HG03108 (cell line): ENCODE data around the gene THYN1.
"Not testable (repeated sequence)": the region's sequence is repeated elsewhere in the genome, so short reads cannot be mapped to it uniquely, and the experiment has no call there.

Source experiments
- ATAC-seq: cut with Tn5 transposase; IDR thresholded peaks from one replicate; pipeline ENCODE4 v1.9.1; 2021; ENCODE audit warnings: moderate library complexity; ENCODE audit not compliant: unreplicated experiment

The THYN1 gene

DNA sequence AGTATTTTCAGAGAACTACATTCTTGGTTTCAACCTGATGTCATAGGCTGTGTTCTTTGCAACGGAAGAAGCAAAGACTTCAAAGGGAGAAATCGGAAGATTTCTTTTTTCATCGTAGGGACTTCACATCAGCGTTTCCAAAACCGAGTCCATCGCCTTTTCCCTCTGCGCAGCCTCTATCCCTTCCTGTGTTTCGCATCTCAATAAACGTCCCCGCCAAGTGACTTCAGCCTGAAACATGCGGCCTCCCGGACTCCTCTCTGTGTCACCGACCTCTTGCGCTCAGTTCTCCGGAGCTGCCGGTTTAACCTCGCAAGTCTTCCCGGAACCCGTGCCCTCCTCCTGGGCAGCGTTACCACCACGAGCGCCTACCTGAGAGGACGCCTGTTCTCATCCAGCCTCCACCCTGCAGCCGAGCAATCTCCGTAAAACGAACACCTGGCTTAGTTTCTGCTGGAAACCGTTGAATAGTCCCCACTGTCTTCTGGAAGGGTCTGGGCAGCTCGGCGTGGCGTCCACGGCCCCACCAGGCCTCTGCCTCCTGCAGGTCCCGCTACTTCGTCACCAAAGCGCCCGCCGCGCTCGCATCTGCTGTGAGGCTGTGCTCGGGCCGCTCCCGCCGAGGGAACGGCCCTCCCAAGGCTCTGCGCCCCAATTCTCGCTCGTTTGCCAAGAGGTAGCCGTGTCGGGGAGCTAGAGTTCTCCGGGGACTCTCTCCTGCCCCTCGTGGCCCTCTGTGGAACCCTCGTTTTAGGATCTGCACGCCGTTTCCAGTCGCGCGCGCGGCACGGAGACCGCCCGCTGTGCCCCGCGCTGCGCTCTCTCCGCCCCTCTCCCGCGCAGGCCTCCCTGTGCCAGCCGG, 22.6 kb upstream of the THYN1 start, which contains the start of gene GLB1L3:
Gene GLB1L3, plus strand, starts transcription at position 846 of the 862 bp plus-strand sequence. CDS start 362 bp downstream, outside the sequence.
- ATAC-seq: no peak

DNA sequence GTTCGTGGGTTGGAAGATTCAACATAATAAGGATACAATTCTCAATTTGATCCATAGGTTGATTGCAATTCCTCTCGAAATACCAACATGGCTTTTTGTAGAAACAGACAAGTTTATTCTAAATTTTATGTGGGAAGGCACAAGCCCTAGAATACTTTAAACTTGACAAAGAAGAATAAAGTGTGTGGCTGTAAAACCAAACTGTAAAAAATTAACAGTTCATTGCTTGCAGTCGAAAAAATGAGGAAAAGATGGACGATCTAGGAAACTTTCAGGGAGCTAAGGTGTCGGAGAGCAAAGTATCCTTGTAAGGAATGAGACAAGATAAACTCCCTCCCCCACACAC, 22.0 kb upstream of the THYN1 start:
- ATAC-seq: no peak

DNA sequence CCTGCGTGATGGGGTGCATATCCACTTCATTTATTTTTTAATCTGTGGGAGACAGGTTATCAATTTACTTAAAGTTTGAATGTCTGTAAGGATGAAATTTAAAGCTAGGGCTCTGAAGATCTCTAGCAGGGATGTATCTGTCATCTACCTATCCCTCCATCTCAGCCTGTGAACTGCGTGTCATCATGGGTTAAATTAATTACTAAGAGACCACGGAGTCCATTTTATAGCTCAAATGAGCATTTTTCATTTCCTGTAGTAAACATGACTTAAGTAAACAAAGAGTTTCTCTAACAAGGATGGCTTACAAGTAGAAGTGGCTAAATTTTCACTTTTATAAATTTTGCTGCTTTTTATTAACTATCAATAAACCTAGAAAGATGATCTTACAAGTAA, 20.2 kb upstream of the THYN1 start:
- no peak for ATAC-seq

DNA sequence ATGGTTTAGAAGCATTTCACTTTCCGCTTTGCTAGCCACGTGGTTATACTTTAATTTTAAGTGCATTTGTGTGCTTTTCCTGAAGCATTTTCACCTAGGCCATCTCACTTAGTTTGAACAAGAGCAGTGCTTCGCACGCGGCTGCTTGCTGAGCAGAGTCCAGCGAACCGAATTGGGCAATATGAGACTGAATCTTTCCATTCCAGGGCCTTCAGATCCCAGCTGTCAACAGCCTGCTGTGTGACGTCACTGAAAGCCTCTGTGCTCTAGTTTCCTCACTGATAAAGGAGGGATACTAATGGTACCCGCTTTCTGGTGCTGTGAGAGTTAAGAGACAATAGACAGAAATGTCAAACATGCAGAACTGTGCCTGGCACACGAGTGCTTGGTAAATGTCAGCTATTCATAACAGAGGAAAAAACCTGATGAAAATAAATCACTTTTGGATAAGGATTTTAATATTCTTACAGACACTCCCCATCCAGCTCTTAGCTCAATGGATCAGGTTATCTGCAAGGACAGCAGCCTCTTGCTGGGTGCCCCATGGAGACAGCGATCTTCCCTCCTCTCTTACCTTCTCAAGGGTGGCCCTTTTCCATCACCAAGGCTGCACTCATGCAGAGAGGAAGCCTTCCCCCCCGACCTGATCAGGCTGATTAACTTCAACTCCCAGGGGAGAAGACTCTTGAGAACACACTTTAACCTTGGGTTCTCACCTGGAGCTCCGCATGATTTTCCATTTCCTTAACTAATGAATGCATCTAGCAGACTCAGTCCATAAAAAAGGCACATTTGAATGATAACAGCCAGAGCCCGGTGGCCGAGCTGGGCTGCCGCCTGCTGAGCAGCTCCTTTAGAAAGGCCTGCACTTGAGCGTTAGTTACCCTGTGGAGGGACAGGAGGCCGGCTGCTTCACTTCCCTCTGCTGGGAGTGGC, 19.5 kb upstream of the THYN1 start:
- ATAC-seq: no peak

DNA sequence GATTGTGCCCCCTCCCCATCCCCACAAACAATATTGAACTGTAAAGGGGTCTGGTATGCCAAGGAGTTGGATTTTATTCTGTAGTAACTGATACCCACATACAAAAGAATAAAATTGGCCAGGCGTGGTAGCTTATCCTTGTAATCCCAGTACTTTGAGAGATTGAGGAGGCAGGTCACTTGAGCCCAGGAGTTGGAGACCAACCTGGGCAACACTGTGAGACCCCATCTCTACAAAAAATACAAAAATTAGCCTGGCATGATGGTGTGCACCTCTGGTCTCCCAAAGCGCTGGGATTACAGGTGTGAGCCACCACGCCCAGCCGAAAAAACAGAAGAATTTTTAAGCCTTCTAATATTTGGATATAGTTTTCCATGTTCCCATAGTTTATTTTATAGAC, 18.8 kb upstream of the THYN1 start:
- ATAC-seq: no peak

DNA sequence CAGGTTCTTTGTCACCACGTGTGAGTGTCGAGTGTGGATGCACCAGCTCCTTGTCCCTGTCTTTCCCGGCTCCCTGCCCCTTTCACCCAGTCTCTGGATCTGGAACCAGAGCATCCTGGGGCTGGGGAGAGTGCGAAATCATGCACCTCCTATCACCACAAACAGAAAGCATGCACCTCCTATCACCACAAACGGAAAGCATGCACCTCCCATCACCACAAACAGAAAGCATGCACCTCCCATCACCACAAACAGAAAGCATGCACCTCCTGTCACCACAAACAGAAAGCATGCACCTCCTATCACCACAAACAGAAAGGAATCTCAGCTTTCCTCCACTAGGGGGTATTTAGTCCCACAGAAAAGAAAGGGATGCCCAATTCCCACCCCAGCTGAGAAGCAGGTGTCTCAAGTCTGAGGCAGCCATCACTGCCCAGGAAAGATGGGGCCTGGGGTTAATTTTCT, 17.1 kb upstream of the THYN1 start:
- ATAC-seq: no peak

DNA sequence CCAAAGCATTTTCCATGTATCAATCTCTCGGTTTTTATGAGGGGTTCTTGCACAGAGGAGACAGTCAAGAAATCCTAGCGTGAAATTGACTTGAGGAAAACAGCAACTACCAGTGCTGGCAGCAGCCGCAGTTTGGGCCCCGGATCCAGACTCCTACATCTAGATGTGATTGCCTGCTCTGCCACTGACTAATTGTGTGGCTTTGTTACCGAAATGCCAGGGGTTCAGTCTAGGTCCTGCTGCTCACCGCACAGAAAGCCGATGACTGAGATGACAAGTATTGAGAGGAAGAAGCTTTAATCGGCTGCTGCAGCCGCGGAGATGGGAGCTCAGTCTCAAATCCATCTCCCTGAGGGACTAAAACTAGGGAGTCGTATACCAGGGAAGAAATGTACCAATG, 14.8 kb upstream of the THYN1 start:
- no peak for ATAC-seq

DNA sequence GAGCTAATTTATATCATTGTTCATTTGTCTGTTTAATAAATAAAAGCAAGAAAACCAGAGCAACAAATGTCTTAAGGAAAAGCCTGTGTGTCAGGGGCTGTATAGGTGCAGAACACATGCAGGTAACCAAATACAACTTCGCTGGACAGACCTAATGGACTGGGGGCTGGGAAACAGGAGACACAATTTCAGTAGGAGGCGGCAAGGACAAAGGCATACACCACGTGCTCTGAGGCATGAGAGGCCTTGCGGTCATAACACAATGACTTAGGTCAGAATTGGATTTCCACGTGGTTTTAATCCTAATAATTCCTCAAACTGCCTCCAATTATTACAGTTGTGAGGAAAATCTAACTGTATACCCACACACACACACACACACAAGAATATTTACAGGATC, 14.3 kb upstream of the THYN1 start:
- no peak for ATAC-seq

DNA sequence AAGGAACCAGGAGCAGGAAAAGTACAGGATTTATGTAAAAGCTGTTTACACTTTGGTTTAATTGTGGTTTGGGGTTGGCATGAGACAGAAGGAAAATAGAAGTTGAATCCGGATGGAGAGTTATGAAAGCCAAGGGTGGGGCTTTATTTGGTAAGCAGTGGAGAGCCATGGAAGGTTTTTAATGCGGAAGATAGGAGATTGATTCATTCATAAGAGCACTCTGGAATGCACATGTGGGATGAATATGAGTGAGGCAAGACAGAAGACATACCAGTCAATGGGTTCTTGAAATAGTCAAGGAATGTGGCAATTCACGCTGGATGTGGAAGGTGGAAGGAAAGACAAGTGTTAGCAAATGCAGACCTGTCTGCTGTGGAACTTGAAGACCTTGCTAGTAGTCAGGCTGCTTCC, 13.7 kb upstream of the THYN1 start:
- ATAC-seq: no peak

DNA sequence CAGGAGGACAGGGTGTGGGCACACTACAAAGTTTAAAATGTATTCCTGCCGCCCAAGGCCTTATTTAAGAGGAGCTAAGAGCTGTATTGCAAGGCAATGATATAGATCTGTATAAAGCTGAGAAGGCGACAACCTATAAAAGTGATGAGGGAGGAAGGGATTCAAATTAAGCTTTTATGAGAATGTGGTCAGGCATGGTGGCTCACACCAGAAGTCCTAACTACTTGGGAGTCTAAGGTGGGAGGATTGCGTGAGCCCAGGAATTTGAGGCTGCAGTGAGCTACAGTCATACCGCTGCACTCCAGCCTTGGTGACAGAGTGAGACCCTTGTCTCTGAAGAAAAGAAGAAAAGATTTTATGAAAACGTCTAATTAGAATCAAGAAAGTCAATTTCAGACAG, 13.3 kb upstream of the THYN1 start:
- ATAC-seq: no peak

DNA sequence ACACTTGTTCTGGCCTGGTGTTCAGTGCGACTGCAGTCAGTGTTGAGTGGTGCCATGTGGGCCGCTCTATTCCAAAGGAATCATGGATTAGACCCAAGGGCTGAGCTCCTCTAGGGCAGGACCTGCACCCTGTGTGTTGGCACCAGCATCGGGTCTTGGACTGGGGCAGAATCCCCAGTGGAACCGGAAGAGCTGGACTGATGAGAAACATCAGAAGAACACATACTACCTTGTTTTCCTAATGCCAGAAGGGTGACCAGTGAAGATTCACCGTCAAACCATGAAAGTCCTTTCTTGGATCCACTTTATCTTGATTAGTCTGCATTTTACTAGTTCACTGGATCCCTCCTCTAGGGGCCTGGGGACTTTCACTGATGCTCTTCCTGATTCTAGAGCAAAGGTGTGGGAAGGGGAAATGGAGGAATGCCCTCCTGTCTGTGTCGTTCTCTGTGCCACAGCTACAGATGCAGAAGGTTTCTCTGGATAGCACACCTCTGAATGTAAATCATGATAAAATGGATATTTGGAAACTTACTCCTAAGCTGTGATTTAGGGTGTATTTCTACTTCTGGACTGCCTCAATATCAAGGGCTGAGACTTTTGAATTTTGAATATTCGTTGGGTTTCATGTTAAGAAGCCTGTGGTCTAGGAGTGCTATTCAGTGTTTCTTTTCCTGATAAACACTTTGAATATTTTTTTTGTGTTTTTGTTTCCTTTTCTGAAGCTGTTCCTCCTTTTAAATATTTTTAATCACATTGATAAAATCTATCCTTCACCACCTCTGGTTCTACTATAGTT, 12.0 kb upstream of the THYN1 start:
- ATAC-seq: no peak

DNA sequence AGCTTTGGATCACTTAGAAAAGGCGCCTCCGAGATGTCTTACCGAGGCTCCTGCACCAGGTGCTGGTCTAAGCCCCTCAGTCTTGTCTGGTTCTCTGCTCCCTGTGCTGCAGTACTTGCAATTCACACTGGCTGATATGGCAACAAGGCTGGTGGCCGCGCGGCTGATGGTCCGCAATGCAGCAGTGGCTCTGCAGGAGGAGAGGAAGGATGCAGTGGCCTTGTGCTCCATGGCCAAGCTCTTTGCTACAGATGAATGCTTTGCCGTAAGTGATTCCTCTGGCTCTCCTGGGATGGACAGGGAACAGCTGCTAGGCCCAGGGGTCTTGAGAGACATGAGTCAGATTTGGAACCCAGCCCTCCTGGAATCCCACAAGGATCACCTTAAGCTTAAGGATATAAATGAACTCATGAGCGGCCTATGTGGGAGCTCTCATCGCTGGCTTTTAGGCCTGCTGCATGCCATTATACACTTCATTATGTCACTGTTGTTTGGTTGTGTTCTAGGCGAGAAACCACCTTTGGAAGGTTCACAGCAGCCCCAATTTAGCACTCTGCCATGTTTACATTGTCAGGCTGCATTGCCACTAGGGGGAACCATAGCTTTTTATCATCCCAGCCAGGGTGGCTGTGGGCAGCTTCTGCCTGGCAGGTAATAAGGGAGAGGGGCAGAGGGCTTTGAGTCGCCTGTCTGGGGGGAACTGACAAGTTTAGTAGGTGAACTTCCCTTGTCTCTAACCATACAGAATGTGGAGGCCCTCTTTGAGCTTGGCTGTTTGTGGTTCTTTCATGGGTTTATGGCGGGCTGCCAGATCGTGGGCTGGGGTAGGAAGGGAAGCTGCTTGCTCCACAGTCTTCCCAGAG, 8.7 kb upstream of the THYN1 start:
- ATAC-seq: no peak

DNA sequence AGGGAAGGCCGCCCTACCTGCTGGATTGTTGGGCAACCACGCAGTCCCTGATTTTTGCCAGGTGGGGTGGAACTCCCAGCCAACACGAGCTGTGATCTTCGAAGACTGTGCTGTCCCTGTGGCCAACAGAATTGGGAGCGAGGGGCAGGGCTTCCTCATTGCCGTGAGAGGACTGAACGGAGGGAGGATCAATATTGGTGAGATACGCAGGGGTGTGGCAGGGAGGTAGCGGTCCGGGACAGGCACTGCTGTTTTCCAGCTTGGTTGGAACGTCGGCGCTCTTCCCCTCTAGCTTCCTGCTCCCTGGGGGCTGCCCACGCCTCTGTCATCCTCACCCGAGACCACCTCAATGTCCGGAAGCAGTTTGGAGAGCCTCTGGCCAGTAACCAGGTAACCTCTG, 7.8 kb upstream of the THYN1 start:
- no peak for ATAC-seq

DNA sequence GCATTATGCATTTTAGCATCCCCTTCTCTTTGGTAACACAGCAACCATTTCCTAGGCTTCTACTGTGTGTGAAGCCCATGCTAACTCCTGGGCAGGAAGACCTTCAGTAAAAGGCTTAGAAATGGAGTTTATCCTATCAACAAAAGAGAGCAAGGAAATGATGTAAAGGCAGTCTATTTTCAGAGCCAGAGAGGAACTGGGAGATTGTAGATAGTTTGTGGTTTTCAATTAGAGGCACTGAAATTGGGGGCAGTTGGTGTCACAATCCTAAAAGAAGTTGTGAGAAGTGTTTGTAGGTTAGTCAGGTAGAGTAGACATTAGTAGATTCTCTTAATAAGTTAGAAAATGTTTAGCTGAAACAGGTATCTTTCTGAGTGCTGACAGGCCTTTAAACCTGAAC, 7.4 kb upstream of the THYN1 start:
- ATAC-seq: no peak

DNA sequence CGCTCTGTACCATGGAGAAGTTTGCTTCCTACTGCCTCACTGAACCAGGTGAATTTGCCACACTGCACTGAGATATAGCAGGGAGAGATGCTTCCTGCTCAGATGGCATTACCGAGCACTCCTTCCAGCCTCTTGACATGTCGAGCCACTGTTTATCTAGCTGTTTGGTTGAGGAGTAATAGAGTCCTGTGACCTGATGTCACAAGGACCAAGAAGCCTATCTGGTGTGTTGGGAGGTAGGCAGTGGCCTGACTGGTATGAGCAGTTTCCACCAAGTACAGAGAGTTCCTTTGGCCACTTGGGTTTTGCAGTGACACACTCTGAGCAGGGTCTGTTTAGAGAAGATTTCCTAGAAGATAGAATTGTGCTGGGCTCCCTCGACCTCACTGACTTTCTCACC, 5.4 kb upstream of the THYN1 start:
- ATAC-seq: no peak

DNA sequence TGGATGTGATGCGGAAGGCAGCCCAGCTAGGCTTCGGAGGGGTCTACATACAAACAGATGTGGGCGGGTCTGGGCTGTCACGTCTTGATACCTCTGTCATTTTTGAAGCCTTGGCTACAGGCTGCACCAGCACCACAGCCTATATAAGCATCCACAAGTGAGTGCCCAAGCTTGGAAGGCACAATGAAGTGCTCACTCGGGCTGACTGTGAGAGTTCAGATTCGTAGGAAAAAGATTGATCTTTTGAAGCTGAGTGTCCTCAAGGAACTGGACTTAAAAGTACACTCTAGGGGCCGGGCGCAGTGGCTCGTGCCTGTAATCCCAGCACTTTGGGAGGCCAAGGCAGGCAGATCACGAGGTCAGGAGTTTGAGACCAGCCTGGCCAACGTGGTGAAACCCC, 3.9 kb upstream of the THYN1 start:
- no peak for ATAC-seq

DNA sequence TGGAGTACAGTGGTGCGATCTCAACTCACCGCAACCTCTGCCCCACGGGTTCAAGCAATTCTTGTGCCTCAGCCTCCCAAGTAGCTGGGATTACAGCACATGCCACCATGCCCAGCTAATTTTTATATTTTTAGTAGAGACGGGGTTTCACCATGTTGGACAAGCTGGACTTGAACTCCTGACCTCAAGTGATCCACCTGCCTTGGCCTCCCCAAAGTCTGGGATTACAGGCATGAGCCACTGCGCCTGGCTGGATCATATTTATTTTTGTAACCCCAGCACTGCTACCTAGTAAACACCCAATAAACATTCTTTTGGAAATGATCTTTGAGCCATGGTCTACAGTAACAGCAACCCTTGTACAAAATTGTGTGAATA, 2.0 kb upstream of the THYN1 start:
- not testable (repeated sequence) for ATAC-seq

DNA sequence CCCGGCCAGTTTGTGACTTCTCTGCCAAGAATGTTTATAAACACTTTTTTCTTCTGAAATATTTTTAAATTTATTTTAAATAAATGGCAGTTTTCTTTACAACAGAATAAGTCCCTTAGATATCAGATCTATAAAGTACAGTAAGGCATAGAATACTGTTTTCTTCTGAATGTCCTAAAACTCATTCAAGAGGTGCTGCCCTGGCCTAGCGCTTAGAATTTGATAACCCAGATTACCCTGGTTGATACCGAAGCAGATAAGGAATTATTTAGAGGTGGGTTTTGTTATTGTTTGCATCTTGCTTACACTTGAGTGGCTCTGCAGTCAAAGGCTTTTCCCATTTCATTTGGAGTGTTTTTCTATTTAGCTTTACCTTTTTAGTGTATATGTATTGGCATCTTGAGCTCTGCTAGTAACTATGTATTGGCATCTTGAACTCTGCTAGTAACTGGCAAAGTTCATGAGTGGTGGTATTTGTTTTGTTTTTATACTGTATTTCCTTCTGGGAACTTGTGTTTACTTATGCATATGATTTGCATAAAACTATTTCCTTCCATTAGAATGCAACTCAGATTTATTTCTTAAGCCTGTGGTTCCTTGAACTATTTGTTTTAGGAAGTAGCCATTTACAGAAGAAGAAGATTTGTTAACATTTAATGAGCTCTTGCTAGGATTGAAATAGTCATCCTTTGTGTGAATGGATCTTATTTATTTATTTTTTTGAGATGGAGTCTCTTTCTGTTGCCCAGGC, 1.5 kb upstream of the THYN1 start:
- ATAC-seq: no peak
